Stimulated activated naive CD4-positive, alpha-beta T cell treated with Interleukin-2 at 50 U/mL for 16 hours (primary cell): ENCODE measurements around the gene DIP2A.
A peak's percentile ranks its signal among the peaks of the same experiment; 100 is the strongest.
"Not testable (repeated sequence)": the region's sequence is repeated elsewhere in the genome, so short reads cannot be mapped to it uniquely, and the experiment has no call there.

Experiments used
- DNase-seq: peaks from one replicate; lab custom pipeline; 2025; lab: John Stamatoyannopoulos, UW

The DIP2A gene

GRCh38 chr21:46443910-46444309 lies 14.8 kb upstream of the DIP2A start:
- no peak for DNase-seq

- DNase-seq: no peak
Observed at GRCh38 chr21:46448108-46448507, 10.6 kb upstream of the DIP2A start.

- DNase-seq: not testable (repeated sequence)
Observed at GRCh38 chr21:46448855-46449254, 9.8 kb upstream of the DIP2A start.

GRCh38 chr21:46452710-46453109 lies 6.0 kb upstream of the DIP2A start:
- DNase-seq: no peak

- no peak for DNase-seq
Observed at GRCh38 chr21:46454142-46454541, 4.5 kb upstream of the DIP2A start.

- DNase-seq: no peak
Observed at GRCh38 chr21:46454634-46455390, 3.9 kb upstream of the DIP2A start.

- no peak for DNase-seq
Observed at GRCh38 chr21:46455575-46456385, 2.9 kb upstream of the DIP2A start.

GRCh38 chr21:46456750-46457149 lies 1.9 kb upstream of the DIP2A start:
- no peak for DNase-seq

- peak; percentile 39 for DNase-seq
Observed at GRCh38 chr21:46457801-46458314, 833 bp upstream of the DIP2A start.

GRCh38 chr21:46459024-46459355 lies 299 bp downstream of the DIP2A start:
- no peak for DNase-seq

- peak; percentile 3 for DNase-seq
Observed at GRCh38 chr21:46459356-46460112, 843 bp downstream of the DIP2A start.

- DNase-seq: no peak
Observed at GRCh38 chr21:46461909-46462308, 3.2 kb downstream of the DIP2A start.

GRCh38 chr21:46465153-46465552 lies 6.5 kb downstream of the DIP2A start:
- not testable (repeated sequence) for DNase-seq

- DNase-seq: no peak
Observed at GRCh38 chr21:46465651-46466050, 7.0 kb downstream of the DIP2A start.

GRCh38 chr21:46468108-46468774 lies 9.6 kb downstream of the DIP2A start:
- DNase-seq: no peak

- DNase-seq: no peak
Observed at GRCh38 chr21:46469275-46469674, 10.6 kb downstream of the DIP2A start.

GRCh38 chr21:46471514-46471913 lies 12.8 kb downstream of the DIP2A start:
- DNase-seq: no peak

- no peak for DNase-seq
Observed at GRCh38 chr21:46472246-46472645, 13.6 kb downstream of the DIP2A start.

- no peak for DNase-seq
Observed at GRCh38 chr21:46474382-46474781, 15.7 kb downstream of the DIP2A start.

GRCh38 chr21:46475296-46475695 lies 16.6 kb downstream of the DIP2A start:
- no peak for DNase-seq

- DNase-seq: no peak
Observed at GRCh38 chr21:46477765-46478164, 19.1 kb downstream of the DIP2A start.

GRCh38 chr21:46478910-46479309 lies 20.2 kb downstream of the DIP2A start:
- DNase-seq: no peak
